AG04449 (cell line): ENCODE measurements around the gene ZMYM4.
"Not testable (repeated sequence)": the region's sequence is repeated elsewhere in the genome, so short reads cannot be mapped to it uniquely, and the experiment has no call there.

ENCODE experiments used
- CTCF ChIA-PET: fragments of 350-600 bp; formaldehyde crosslinking; extraction: SDS; loops from one replicate; lab custom pipeline; 2021; ENCODE audit warnings: antibody characterized with exemption; lab: Yijun Ruan, JAX
- POLR2A ChIA-PET: fragments of 400-600, 350-600 bp; formaldehyde crosslinking; extraction: SDS; loops from one replicate; lab custom pipeline; 2020; ENCODE audit warnings: antibody characterized with exemption, inconsistent platforms; lab: Yijun Ruan, JAX
- DNase-seq: peaks from one replicate; pipeline ENCODE4 v3.0.0-alpha.2; 2010; ENCODE audit warnings: low read depth, low spot score
- H3K4me3 ChIP-seq: 2 replicates; pipeline ENCODE4 v1.5.1; 2011; ENCODE audit warnings: low read depth, mild to moderate bottlenecking, control low read depth, low read length
- CTCF ChIP-seq: IDR thresholded peaks from one replicate; pipeline ENCODE4 v1.5.1; 2011; ENCODE audit warnings: mild to moderate bottlenecking, moderate library complexity, low read length, control low read depth, inconsistent platforms; ENCODE audit not compliant: insufficient read depth; ENCODE audit errors: missing control alignments

The ZMYM4 gene

GRCh38 chr1:35461966-35462651, 193.6 kb downstream of the ZMYM4 start:
- TF ChIP-seq CTCF = no peak
- H3K4me3 ChIP-seq = no peak overlapping the region
- no peak for DNase-seq
- ChIA-PET POLR2A (no interaction called here), CTCF (no interaction called here)

- ChIA-PET CTCF (interaction anchor here (0.8 kb wide), 1 partner anchor 12 kb away, joined by 3 read pairs; no protein-coding TSS in a partner anchor), POLR2A (no interaction called here)
- no peak for TF ChIP-seq CTCF
- no peak overlapping the region for H3K4me3 ChIP-seq
- no peak for DNase-seq
Measured at GRCh38 chr1:35463232-35463631, 194.7 kb downstream of the ZMYM4 start.

- POLR2A ChIA-PET, DNase-seq, H3K4me3 ChIP-seq: not testable (repeated sequence)
- CTCF ChIA-PET = interaction anchor here (0.8 kb wide), 1 partner anchor 11 kb away, joined by 3 read pairs; no protein-coding TSS in a partner anchor
Measured at GRCh38 chr1:35463749-35464148, 195.2 kb downstream of the ZMYM4 start.

- POLR2A ChIA-PET = no interaction called here
- no peak overlapping the region for H3K4me3 ChIP-seq
- TF ChIP-seq CTCF = no peak
- no peak for DNase-seq
- CTCF ChIA-PET = interaction anchor here (1.9 kb wide), 1 partner anchor 14 kb away, joined by 10 read pairs; no protein-coding TSS in a partner anchor
Measured at GRCh38 chr1:35466120-35466519, 197.6 kb downstream of the ZMYM4 start.

- ChIA-PET CTCF (interaction anchor here (1.2 to 2.5 kb wide), 2 partner anchors 19 to 256 kb away, joined by 3 to 12 read pairs; no protein-coding TSS in a partner anchor), POLR2A (no interaction called here)
- TF ChIP-seq CTCF = no peak
- H3K4me3 ChIP-seq = no peak overlapping the region
- DNase-seq = no peak
Measured at GRCh38 chr1:35470977-35471613, 202.6 kb downstream of the ZMYM4 start.
